ENCODE measurements around the gene COL5A1. TPM values are rescaled to one million over a fixed set of nuclear protein-coding genes. Genes with fewer than 3 reads are reported as not detected.

The COL5A1 gene
- total RNA-seq, 4 donors from 2014 or later, result 1.6 to 2.8 (median 2.3) TPM

DNA sequence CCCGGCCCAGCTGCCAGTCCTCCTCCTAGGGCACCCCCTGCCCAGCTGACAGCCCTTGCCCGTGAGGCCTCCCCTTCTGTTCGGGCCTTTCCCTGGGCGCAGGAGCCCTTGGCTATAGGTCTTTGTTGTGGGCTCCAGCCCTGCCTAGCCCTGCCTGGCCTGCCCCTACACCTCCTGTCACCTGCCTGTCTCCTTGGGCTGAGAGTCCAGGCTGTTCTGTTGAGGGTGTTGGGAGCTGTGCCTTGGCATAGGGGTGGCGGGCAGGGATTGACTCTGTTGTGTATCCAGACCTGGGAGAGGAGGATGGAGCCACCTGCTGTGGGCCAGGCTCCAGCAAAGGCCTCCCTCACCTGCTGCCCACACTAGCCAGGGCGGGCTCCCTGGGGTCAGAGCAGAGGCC, 250.6 kb downstream of the COL5A1 start:
- H3K4me1 ChIP-seq, result peaks cover 3 to 22% of the 10 kb centered on the region in 2 donors
- DNase-seq (no peak), ATAC-seq (no peak)
- H3K36me3 ChIP-seq, result no peaks in the 10 kb centered on the region
- in situ Hi-C loops (cut with MboI; ENCODE audit: low sequenced_read_pairs in 4 of 4) (no loop called here), intact Hi-C loops (cut with DNase I; ENCODE audit: low total_unique reads) (loop anchor here (10.0 kb wide), 1 partner anchor 87 kb away; no protein-coding TSS in a partner anchor)
- H3K27me3 ChIP-seq, result no peaks in the 10 kb centered on the region
- H3K4me3 ChIP-seq, result no peak overlapping the region
- TF ChIP-seq POLR2A (IDR thresholded peaks at IDR 0.05), result no peak
- TF ChIP-seq, protein P1, sequence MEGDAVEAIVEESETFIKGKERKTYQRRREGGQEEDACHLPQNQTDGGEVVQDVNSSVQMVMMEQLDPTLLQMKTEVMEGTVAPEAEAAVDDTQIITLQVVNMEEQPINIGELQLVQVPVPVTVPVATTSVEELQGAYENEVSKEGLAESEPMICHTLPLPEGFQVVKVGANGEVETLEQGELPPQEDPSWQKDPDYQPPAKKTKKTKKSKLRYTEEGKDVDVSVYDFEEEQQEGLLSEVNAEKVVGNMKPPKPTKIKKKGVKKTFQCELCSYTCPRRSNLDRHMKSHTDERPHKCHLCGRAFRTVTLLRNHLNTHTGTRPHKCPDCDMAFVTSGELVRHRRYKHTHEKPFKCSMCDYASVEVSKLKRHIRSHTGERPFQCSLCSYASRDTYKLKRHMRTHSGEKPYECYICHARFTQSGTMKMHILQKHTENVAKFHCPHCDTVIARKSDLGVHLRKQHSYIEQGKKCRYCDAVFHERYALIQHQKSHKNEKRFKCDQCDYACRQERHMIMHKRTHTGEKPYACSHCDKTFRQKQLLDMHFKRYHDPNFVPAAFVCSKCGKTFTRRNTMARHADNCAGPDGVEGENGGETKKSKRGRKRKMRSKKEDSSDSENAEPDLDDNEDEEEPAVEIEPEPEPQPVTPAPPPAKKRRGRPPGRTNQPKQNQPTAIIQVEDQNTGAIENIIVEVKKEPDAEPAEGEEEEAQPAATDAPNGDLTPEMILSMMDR (IDR thresholded peaks at IDR 0.05 in 4 of 5, conservative IDR thresholded peaks at IDR 0.05 in 1 of 5), result no peak
- H3K9me3 ChIP-seq, result no peaks in the 10 kb centered on the region
- H3K27ac ChIP-seq, result no peak overlapping the region

DNA sequence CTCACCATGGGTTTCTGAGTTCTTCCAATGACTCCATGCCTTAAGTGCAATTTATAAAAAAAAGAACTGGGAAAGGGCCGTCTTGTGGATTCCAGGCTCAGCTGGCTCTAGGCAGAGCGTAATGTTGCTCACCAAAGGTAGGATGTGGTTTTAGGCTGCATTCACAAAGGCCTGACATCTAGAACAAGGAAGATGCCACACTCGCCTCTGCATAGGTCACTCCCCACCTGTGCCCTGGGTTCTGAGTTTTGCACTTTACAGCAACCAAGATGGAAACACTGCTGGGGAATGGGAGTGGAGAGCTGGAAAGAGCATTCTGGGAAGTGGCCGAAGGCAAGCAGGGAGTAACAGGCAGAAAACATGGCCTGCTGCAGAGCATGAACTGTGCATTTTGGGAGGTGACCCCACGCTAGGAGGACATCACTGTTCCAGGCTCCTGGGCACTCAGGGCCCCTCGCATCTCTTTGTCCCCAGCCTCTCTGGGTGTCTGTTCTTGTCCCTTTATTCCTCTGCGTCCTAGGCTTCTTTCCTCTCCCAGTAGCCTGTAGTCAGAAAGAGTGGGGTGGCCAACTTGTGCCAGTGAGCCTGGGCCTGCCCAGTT, 251.3 kb downstream of the COL5A1 start:
- no peak for TF ChIP-seq POLR2A (IDR thresholded peaks at IDR 0.05)
- TF ChIP-seq, protein P1 (IDR thresholded peaks at IDR 0.05 in 4 of 5, conservative IDR thresholded peaks at IDR 0.05 in 1 of 5), result no peak
- no peaks in the 10 kb centered on the region for H3K36me3 ChIP-seq
- H3K27ac ChIP-seq, result no peak overlapping the region
- no peak overlapping the region for H3K4me3 ChIP-seq
- no peaks in the 10 kb centered on the region for H3K27me3 ChIP-seq
- ATAC-seq (no peak), DNase-seq (no peak)
- H3K9me3 ChIP-seq, result no peaks in the 10 kb centered on the region
- peaks cover 3 to 27% of the 10 kb centered on the region in 2 donors for H3K4me1 ChIP-seq
- in situ Hi-C loops (cut with MboI; ENCODE audit: low sequenced_read_pairs in 4 of 4), result no loop called here
- intact Hi-C loops (cut with DNase I; ENCODE audit: low total_unique reads), result loop anchor here (10.0 kb wide), 1 partner anchor 88 kb away; no protein-coding TSS in a partner anchor

Small RNA genes lying within 50 kb of the gene (microRNA-seq; reads per million reads assigned to microRNA genes)
- gene MIR3689A (ENCODE audit: borderline replicate concordance in 2 of 2) (0 reads per million in 2 donors), gene MIR3689B (ENCODE audit: borderline replicate concordance in 2 of 2) (0 reads per million in 2 donors), gene MIR3689C (ENCODE audit: borderline replicate concordance in 2 of 2) (0 reads per million in 2 donors), gene MIR3689D1 (ENCODE audit: borderline replicate concordance in 2 of 2) (0 reads per million in 2 donors), gene MIR3689D2 (ENCODE audit: borderline replicate concordance in 2 of 2) (0 reads per million in 2 donors), gene MIR3689E (ENCODE audit: borderline replicate concordance in 2 of 2) (0 reads per million in 2 donors), gene MIR3689F (ENCODE audit: borderline replicate concordance in 2 of 2) (0 reads per million in 2 donors)

Other genes starting within 250 kb of the COL5A1 start
- not detected for gene FCN2, start 239.0 kb downstream of the COL5A1 start, total RNA-seq